ENCODE data around the gene CDK8. TPM values are rescaled to one million over a fixed set of nuclear protein-coding genes. Genes with fewer than 3 reads are reported as not detected.

Gene CDK8
- total and polyA plus RNA-seq, 10 of the 15 experiments (the other 5 are each of a cell fraction or from before 2014, with no cell fraction given), result 8.6 to 23.5 (median 12.5) TPM

DNA sequence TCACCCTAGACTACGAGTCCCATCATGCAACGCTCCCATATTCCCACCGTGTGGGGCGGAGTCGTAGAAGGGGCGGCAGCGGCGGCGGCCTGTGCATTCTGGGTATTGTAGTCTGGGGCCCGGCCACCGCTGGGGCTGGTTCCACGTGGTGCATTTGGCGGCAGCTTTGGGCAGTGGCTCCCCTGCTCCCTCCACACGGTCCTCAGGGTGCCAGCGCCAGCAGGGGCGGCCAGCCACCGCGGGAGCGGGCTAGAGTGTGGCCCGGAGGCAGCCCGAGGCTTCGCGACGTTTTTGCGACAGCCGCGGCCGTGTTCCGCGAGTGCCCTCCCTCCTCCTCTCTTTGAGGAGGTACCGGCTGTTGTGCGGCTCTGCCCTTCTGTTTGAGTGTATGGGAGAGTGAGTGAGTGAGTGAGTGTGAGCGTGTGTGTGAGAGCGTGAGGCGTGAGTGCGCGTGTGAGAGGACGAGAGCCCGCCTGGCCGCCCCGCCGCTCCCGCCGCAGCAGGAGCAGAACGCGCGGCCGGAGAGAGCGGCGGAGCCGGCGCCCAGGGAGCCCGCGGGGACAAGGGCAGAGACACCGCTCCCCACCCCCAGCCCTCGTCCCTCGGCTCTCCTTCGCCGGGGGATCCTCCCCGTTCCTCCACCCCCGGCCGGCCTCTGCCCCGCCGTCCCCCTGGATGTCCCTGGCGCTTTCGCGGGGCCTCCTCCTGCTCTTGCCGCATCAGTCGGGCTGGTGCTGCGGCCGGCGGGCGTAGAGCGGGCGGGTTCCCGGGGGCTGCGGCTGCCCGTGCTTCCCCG, at the start of gene CDK8 (continued):
- TF ChIP-seq, protein P1, sequence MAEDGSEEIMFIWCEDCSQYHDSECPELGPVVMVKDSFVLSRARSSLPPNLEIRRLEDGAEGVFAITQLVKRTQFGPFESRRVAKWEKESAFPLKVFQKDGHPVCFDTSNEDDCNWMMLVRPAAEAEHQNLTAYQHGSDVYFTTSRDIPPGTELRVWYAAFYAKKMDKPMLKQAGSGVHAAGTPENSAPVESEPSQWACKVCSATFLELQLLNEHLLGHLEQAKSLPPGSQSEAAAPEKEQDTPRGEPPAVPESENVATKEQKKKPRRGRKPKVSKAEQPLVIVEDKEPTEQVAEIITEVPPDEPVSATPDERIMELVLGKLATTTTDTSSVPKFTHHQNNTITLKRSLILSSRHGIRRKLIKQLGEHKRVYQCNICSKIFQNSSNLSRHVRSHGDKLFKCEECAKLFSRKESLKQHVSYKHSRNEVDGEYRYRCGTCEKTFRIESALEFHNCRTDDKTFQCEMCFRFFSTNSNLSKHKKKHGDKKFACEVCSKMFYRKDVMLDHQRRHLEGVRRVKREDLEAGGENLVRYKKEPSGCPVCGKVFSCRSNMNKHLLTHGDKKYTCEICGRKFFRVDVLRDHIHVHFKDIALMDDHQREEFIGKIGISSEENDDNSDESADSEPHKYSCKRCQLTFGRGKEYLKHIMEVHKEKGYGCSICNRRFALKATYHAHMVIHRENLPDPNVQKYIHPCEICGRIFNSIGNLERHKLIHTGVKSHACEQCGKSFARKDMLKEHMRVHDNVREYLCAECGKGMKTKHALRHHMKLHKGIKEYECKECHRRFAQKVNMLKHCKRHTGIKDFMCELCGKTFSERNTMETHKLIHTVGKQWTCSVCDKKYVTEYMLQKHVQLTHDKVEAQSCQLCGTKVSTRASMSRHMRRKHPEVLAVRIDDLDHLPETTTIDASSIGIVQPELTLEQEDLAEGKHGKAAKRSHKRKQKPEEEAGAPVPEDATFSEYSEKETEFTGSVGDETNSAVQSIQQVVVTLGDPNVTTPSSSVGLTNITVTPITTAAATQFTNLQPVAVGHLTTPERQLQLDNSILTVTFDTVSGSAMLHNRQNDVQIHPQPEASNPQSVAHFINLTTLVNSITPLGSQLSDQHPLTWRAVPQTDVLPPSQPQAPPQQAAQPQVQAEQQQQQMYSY (CRISPR knock-in tag; IDR thresholded peaks at IDR 0.05), result no peak
- no peak for TF ChIP-seq EP300 (IDR thresholded peaks at IDR 0.05; ENCODE audit: borderline replicate concordance in 1 of 2, control insufficient read depth in 1 of 2, low read depth in 2 of 2, low read length in 2 of 2)
- TF ChIP-seq POU2F2 (IDR thresholded peaks at IDR 0.05; ENCODE audit: borderline replicate concordance, low read depth, low read length), result no peak
- TF ChIP-seq, protein P2, sequence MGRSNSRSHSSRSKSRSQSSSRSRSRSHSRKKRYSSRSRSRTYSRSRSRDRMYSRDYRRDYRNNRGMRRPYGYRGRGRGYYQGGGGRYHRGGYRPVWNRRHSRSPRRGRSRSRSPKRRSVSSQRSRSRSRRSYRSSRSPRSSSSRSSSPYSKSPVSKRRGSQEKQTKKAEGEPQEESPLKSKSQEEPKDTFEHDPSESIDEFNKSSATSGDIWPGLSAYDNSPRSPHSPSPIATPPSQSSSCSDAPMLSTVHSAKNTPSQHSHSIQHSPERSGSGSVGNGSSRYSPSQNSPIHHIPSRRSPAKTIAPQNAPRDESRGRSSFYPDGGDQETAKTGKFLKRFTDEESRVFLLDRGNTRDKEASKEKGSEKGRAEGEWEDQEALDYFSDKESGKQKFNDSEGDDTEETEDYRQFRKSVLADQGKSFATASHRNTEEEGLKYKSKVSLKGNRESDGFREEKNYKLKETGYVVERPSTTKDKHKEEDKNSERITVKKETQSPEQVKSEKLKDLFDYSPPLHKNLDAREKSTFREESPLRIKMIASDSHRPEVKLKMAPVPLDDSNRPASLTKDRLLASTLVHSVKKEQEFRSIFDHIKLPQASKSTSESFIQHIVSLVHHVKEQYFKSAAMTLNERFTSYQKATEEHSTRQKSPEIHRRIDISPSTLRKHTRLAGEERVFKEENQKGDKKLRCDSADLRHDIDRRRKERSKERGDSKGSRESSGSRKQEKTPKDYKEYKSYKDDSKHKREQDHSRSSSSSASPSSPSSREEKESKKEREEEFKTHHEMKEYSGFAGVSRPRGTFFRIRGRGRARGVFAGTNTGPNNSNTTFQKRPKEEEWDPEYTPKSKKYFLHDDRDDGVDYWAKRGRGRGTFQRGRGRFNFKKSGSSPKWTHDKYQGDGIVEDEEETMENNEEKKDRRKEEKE (IDR thresholded peaks at IDR 0.05), result no peak
- peak; percentile 47; the same call in 1 of the 2 replicates for TF ChIP-seq POLR2AphosphoS2 (IDR thresholded peaks at IDR 0.05; ENCODE audit: low read depth, low read length)
- no peak for TF ChIP-seq CHD4 (IDR thresholded peaks at IDR 0.05)
- TF ChIP-seq, protein P3, sequence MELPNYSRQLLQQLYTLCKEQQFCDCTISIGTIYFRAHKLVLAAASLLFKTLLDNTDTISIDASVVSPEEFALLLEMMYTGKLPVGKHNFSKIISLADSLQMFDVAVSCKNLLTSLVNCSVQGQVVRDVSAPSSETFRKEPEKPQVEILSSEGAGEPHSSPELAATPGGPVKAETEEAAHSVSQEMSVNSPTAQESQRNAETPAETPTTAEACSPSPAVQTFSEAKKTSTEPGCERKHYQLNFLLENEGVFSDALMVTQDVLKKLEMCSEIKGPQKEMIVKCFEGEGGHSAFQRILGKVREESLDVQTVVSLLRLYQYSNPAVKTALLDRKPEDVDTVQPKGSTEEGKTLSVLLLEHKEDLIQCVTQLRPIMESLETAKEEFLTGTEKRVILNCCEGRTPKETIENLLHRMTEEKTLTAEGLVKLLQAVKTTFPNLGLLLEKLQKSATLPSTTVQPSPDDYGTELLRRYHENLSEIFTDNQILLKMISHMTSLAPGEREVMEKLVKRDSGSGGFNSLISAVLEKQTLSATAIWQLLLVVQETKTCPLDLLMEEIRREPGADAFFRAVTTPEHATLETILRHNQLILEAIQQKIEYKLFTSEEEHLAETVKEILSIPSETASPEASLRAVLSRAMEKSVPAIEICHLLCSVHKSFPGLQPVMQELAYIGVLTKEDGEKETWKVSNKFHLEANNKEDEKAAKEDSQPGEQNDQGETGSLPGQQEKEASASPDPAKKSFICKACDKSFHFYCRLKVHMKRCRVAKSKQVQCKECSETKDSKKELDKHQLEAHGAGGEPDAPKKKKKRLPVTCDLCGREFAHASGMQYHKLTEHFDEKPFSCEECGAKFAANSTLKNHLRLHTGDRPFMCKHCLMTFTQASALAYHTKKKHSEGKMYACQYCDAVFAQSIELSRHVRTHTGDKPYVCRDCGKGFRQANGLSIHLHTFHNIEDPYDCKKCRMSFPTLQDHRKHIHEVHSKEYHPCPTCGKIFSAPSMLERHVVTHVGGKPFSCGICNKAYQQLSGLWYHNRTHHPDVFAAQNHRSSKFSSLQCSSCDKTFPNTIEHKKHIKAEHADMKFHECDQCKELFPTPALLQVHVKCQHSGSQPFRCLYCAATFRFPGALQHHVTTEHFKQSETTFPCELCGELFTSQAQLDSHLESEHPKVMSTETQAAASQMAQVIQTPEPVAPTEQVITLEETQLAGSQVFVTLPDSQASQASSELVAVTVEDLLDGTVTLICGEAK (IDR thresholded peaks at IDR 0.05; ENCODE audit: borderline replicate concordance), result peak; percentile 69; the same call in 1 of the 2 replicates
- TF ChIP-seq BRCA1 (IDR thresholded peaks at IDR 0.05; ENCODE audit: low read depth, low read length), result no peak
- peak; percentile 87 for TF ChIP-seq POLR2A (IDR thresholded peaks at IDR 0.05; ENCODE audit: low read depth, low read length)
- peak; percentile 66 for TF ChIP-seq MXI1 (IDR thresholded peaks at IDR 0.05; ENCODE audit: low read depth, low read length)
- no peak for TF ChIP-seq MYC (IDR thresholded peaks at IDR 0.05; ENCODE audit: insufficient read depth, insufficient read length, insufficient replicate concordance, low read length, severe bottlenecking)
- no peak for TF ChIP-seq ETV6 (conservative IDR thresholded peaks at IDR 0.05 in 1 of 2, IDR thresholded peaks at IDR 0.05 in 1 of 2; ENCODE audit: borderline replicate concordance in 1 of 2, low read depth in 1 of 2)
- no peak for TF ChIP-seq YBX1 (IDR thresholded peaks at IDR 0.05)
- TF ChIP-seq GABPA (IDR thresholded peaks at IDR 0.05; ENCODE audit: low read depth), result peak; percentile 64; the same call in 1 of the 2 replicates
- peak; percentile 43; the same call in 1 of the 2 replicates for TF ChIP-seq NFIC (IDR thresholded peaks at IDR 0.05; ENCODE audit: low read depth, low read length)
- no peak for TF ChIP-seq RAD51 (IDR thresholded peaks at IDR 0.05)

Measured in GM12878 (cell line).